DMS53 treated with DMSO at 0.1 percent for 48 hours (cell line): ENCODE results near the gene ARID5B.

Experiments used
- DNase-seq: peaks from one replicate; lab custom pipeline; 2025; ENCODE audit not compliant: unreplicated experiment; lab: John Stamatoyannopoulos, UW

The ARID5B gene

DNA sequence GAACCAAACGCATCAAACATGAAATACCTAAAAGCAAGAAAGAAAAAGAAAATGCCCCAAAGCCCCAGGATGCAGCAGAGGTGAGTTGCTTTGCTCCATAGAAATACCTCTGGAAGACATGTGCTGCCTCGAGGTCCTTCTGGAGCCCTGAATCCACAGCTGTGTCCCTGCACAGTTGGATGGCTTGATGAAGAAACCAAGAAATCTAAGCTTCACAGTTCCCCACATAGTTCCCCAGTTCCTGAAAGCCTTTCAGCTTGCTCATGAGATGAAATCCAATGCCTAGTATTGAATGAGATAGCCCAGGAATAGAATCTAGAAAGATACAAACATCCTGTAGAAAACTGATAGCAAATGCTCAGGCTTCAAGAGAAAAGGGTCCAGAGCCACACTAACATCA lies 184.3 kb downstream of the ARID5B start:
- DNase-seq, result no peak

DNA sequence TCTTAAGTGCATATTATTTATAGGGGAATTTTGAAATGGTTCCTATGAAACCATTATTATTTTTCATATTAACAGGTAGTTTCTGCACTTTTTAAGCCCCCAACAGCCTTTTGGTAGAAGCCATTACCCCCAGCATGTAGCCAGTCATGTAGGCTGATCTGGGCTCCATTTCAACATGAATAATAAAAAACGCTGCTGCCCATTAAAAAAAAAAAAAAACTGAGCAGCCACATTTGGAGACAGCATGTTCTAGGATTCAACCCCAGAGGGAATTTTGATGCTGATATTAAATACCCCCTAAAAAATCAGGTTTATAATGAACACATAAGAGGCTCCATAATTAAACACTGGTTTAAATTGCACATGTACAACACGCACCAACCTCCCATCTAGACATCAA lies 185.8 kb downstream of the ARID5B start:
- no peak for DNase-seq

- DNase-seq, result no peak
These were observed 187.3 kb downstream of the ARID5B start for GRCh38 chr10:62088786-62089185.

- no peak for DNase-seq
These were observed 191.0 kb downstream of the ARID5B start for GRCh38 chr10:62092301-62093030.

DNA sequence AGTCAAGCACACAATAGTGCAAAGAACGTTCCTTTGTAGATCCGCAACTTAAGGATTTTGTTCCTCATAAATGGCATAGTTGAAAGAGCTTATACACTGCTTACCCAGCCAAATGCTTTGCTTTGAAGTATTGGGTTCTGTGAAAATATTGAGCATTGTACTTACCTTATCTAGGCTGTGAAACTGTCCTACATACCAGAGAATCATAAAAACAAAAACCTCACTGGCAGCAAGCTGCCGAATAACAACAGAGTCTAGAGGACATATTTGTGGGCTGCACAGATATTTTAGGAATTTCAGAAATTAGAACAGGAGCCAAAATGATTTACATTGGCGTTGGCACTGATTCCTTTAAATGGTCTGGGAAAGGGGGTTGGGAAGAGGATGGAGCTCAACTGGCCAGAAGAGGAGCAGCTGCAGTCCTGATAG lies 192.4 kb downstream of the ARID5B start:
- no peak for DNase-seq

DNA sequence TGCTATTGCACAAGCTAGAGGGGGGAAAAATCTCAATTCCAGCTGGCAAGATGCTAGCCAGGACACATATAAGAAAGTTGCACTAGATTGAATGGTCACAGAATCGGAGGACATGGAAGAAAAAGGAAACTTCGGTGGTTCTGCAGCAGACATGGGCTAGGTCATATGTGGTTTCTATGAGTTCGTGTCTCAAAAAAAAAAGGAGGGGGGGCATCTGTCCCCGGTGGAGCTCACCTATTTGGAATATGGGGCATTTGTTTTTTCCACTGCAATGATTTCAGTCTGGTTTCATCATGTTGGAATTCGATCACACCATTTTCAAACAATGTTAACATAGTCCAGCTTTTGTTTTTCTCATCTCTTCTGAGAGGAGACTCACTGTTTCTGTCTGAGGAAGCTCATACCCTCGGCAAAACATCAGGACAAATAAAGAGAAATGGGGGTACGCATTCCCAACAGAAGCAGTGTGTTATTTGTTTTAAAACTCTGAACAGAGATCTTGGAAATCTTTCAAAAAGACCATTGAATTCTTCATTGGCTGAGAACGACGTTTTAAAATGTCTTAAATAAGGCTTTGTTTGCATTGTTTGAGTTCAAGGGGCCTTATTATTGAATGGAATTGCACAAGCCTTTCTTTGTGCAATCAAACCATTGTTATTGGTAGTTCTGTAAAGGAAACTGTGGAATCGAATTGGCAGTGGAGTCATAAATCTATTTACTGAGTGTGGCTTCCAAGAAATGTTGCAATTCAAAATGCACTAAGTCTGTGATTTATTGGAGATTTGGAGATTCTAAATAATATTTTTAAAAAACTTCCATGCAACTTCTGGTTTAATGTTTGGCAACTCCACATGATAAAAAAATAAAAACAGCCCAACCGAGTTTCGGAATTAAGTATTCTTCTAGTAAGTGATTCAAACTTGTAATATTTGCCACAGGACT lies 194.0 kb downstream of the ARID5B start:
- DNase-seq, result no peak

- DNase-seq, result no peak
These were observed 194.9 kb downstream of the ARID5B start for GRCh38 chr10:62096256-62096933.

DNA sequence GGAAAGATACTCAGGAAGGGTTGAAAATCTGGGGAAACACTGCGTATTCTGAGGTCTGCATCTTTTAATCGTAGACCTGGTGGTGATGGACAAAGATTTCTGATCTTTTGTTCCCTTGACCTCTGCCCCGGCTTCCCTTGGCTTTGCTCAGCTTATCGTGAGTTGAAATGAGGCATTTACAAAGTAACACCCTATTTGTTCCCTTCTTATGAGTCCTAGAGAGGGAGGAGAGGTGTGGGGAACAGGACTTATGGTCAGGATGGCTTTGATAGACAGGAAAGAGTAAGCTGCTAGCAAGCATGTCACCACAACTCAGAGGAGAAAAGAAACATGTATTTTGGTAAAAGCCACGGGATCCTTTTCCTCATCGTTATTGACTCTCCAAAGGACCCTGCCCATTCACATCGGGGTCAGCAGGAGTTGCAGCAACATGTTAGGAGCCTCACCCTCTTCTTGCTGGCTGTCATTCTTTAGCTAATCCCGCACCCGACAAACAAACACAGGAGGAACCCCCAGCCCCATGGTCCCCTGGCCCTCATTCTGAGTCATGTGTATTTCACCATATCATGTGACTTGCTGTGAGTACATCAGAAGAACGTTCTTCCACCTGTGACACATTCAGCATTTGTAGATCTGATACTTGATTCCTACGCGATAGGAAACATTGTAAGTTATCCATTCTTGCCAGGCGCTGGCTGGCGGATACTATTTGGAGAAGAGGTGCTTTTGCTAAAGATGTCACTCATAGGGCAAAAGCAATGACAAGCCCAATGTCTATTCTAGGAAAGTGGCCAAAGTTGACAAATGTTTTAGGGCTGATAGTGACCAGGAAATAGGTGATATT lies 197.0 kb downstream of the ARID5B start:
- DNase-seq, result no peak

- no peak for DNase-seq
These were observed 197.8 kb downstream of the ARID5B start for GRCh38 chr10:62099299-62099698.

DNA sequence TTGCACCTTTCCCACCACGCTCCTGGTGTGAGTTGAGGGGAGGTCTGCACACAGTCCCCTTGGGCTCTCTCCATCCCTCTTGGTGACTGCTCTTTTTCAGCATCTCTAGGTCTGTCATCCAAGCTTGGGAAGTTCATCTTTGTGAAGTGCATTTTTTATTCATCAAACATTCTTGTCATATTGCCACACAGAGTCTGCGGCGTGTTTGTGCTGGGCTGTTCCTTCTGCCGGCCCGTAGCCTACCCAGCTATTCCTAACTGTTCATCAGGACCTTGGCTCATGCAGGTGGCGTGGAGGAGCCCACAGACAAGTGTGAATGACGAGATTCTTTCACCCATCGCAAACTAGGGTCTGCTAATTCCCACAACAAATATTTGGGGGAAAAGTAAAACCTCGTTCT lies 202.4 kb downstream of the ARID5B start:
- no peak for DNase-seq

- DNase-seq, result no peak
These were observed 205.5 kb downstream of the ARID5B start for GRCh38 chr10:62106929-62107519.

DNA sequence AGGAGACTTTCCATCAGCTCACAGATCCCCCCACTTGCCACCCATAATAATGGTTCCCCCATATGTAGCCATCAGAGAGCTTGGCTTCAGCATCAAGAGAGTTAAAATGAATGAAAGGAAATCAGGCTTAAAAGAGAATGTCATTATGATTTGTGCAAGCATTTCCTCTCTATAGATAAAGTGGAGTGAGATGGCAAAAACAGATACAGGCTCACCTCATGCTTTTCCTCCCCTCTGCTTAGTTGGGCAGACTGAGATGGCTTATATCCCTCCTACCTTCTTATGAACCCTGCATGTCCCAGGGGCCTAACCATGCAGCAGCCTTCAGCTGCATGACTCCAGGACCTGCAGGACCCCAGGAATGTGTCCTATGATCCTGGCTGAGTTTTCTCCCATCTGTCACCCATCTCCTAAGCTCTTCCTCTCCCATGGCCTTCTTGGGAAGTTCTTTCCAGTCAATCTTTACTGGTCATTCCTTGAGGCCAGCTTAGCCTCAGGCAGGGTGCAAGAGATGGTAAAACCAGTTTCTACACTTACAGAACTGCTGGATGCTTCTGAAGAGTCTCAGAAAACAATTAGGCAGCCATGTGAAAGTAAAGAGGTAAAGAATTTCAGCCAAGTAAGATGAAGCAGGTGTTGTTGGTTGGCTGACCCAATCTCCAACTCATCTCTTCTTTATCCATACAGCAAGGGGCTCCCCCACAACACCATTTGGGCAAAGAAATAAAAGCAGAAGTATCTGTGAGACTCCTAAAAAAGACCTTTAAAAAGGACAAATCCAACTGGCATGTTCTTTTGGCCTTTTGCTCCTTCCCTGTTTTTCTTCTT lies 207.5 kb downstream of the ARID5B start:
- DNase-seq, result no peak

DNA sequence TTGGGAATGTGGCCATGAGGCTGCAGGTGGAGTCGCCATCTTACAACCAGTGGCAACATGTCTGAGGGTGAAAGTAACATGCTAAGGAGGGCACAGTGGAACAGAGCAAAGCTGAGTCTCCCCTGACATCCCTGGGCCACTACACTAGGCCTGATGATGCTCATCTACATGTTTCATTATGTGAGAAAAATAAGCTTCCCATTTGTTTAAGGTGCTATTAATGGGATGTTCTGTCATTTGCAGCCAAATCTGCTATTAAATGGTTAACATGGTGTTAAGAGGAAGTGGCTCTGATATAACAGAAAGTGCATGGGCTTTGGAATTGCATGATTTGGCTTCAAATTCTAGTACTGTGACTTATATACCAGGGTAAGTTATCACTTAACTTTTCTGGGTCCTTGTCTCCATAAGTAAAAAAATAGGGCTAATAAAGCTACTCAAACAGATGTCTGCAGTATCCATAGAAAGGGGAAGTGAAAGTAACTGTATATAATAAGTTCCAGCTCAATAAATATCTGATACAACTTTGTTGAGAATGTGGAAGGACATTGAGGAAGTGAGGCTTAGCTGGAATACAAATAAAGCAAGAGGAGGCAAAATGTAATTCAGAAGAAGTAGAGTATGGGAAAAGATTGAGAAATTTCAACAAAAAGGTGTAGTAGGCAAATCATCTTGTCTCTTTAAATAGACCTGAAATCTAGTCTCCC lies 208.2 kb downstream of the ARID5B start:
- no peak for DNase-seq

GRCh38 chr10:62112300-62112699 lies 210.8 kb downstream of the ARID5B start:
- no peak for DNase-seq

- DNase-seq, result no peak
These were observed 211.5 kb downstream of the ARID5B start for GRCh38 chr10:62112963-62113362.

DNA sequence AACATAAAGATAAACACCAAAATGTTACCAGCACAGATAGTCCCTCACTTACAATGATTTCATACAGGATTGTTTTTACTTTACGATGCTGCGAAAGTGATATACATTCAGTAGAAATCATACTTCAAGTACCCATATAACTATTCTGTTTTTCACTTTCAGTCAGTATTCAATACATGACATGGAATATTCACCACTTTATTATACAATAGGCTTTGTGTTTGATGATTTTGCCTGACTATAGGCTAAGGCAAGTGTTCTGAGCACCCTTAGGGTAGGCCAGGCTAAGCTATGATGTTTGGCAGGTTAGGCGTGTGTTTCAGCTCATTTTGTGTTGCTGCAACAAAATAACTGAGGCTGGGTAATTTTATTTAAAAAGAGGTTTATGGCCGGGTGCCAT lies 212.2 kb downstream of the ARID5B start:
- DNase-seq, result no peak

- DNase-seq, result no peak
These were observed 213.8 kb downstream of the ARID5B start for GRCh38 chr10:62115321-62115720.

DNA sequence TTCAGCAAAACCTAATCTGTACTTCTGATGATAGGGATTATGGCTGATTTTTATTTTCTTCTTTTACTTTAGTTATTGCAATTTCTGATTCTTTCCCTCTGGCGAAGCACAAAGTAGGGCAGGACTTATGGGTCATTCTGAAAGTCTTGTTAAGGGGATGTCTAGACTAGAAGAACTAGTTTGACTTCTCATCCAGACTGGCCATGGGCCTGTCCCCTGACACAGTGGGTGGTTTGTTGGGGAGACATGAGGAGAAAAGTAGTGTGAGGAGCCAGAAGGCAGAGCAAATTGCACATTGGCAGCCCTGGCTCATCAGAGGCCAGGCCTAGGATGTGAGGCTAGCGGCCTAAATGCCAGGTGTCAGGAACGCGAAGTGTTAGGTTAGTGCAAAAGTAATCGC lies 214.3 kb downstream of the ARID5B start:
- DNase-seq, result no peak

- peak; percentile 75 for DNase-seq
These were observed 215.4 kb downstream of the ARID5B start for GRCh38 chr10:62116896-62117295.
